Fibroblast of skin of abdomen (primary cell): ENCODE results near the gene RBP5.

Experiments
- DNase-seq: peaks from one replicate; pipeline ENCODE4 v3.0.0-alpha.2; 2013

RBP5 gene

GRCh38 chr12:7101047-7101693, 27.5 kb downstream of the RBP5 start:
- DNase-seq = no peak

DNA sequence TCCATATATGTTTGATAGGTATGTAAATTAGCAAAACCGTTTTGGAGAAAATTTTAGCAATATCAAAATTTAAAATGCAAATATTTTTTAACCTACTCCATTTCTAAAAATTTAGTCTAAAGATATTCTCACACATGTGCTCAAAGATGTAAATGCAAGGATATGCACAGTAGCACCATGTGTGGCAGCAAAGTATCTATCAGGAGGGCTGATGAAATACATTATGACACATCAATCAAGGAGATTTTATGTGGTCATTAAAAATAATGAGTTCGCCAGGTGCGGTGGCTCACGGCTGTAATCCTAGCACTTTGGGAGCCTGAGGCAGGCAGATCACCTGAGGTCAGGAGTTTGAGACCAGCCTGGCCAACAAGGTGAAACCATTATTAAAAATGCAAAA, 28.4 kb downstream of the RBP5 start:
- no peak for DNase-seq

DNA sequence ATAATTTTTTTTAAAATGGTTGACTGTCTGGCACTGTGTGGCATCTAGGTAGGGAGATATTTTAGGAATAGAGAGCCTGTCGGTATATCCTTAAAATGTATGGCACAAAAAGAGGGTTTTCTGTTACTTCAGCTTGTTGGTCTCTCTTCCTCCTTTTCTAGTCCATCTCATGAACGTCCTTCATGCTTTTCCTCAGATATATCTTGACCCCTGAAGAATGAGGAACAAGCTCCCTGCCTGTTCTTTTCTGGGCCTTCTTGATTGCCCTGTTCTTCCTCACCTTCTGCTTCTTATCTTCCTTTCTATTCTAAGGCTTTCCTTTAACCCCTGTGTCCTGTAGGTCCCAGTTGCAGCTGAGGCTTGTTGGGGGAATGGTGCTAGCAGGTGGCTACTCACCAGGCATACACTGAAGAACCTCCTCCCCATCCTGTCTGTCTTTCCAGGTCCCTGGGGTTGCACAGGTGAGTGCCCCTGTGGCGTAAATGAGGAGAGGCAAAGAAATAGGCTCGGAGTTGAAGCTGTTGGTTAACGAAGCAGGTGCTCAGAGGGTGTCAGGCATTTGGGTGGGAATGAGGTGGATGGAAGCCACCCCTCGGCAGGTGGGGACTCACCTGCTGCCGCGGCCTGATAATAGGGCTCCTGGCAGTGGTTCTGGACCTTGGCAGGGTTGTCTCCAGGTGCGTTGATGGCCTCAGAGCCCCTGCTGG, 29.2 kb downstream of the RBP5 start:
- DNase-seq = no peak

GRCh38 chr12:7096979-7097378, 31.7 kb downstream of the RBP5 start:
- no peak for DNase-seq

DNA sequence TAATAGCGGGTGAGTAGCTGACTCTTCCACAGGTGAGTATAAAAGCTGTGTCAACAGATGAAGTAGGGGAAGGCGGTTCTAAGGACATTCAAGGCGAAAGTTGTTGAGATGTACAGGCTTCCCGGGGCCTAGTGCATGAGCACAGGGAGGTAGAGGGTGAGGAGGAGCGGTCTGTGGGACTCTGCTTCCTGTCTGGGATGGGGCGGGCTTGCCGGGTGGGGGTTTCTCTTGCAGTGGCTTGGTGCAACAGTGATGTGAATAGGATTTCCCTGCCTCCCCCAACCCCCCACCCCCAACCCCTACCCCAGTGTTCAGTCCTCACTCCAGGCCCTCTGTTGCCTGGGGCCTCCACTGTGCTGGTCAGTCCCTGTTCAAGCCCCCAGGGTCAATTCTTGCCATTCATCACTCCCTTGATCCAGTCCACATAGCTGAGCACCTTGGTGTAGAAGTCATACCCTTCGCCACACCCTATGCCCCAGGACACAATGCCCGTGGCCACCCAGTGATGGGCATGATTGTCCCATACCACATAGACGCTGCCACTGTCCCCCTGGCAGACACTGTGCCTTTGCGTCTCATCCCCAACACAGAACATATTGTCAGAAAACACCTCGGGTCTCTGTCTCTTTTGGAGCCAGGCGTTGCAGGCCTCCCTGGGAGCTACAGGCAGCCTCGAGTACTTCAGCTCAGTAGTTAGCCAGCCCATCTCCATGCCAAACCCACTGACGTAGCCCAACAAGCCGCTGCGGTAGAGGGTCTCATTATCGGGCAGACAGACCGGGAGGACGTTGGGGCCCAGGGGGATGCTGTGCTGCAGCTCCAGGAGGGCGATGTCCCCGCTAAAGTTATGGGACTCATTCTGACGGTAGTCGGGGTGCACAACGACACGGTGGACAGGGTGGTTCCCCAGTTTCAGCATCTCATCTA, 32.4 kb downstream of the RBP5 start:
- DNase-seq = no peak

DNA sequence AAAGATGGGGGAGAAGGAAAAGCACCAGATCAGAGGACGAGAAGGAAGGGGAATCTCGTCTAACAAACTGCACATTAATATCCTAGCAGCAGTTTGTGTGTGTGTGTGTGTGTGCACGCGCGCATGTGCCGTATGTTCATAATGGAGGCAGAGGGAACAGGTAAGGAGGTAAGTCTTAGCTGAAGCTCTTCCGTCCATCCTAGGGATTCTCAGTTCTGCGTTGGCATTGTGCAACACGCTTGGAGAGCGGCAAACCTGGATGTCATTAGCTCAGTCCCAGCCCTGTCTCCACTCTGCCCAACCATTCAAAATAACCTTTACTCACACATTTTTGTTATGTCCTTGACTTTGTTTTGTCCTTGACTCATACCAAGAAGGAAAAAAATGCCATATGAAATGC, 34.8 kb downstream of the RBP5 start:
- DNase-seq = peak; percentile 38

GRCh38 chr12:7093486-7093885, 35.2 kb downstream of the RBP5 start:
- no peak for DNase-seq

DNA sequence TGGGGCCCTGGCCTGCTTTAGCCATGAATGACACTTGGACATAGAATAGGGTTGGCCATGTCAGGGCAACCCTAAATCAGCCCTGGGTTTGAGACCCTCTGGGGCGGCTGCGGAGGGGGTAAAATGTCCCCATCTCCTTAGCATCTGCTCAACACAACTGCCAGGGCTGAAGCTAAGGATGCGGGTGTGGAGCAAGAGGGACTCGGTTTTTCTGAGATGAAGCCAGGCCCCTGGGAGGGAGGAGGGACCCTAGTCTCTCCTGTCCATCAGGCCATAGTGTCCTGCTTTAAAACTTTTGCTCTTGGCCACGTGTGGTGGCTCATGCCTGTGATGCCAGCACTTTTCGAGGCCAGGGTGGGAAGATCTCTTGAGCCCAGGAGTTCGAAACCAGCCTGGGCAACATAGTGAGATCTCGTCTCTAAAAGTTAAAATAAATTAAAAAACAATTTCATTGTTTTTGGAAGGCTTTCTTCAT, 35.7 kb downstream of the RBP5 start:
- no peak for DNase-seq

DNA sequence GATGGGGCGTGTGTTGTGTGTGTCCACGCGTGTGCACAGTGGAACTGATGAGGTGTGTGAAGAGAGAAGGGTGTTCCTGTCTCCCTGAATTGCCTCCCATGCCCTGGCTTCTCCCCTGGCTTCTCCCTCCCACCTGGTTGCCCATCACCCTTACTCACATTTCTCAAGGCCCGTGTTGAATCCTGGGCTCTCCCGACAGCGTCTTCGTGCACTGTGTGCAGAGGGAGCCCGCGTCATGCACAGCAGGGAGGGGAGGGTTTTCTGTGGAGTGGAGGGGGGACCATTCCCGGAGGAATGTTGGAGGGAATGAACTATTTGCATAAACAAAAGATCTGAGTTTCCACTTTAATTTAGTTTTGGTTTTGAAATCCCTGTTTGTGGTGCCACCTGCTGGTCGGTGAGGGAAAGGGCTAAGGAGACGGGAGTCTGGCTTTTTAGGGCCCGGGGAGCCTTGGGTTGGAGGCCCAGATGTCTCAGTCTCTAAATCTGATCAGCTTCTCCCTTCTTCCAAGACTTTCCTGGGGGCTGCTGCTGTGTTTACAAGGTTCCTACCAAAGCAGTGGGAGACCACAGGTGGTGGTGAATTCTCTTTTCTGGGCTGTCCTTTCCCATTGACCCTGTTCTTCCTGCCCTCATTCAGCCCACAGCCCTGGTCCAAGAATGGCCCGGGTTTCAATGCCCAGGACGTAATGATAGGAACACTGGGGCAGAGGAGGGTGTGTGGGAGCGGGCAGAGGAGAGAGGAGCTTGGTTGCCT, 36.3 kb downstream of the RBP5 start, which contains the start of gene C1R:
Gene C1R, minus strand, starts transcription at position 217 of the 757 bp plus-strand sequence. Its CDS starts 57 bp downstream, at position 160.
- peak; percentile 92 for DNase-seq

- DNase-seq = no peak
Observed at GRCh38 chr12:7091660-7092228, 36.9 kb downstream of the RBP5 start.

- no peak for DNase-seq
Observed at GRCh38 chr12:7091171-7091570, 37.5 kb downstream of the RBP5 start.

DNA sequence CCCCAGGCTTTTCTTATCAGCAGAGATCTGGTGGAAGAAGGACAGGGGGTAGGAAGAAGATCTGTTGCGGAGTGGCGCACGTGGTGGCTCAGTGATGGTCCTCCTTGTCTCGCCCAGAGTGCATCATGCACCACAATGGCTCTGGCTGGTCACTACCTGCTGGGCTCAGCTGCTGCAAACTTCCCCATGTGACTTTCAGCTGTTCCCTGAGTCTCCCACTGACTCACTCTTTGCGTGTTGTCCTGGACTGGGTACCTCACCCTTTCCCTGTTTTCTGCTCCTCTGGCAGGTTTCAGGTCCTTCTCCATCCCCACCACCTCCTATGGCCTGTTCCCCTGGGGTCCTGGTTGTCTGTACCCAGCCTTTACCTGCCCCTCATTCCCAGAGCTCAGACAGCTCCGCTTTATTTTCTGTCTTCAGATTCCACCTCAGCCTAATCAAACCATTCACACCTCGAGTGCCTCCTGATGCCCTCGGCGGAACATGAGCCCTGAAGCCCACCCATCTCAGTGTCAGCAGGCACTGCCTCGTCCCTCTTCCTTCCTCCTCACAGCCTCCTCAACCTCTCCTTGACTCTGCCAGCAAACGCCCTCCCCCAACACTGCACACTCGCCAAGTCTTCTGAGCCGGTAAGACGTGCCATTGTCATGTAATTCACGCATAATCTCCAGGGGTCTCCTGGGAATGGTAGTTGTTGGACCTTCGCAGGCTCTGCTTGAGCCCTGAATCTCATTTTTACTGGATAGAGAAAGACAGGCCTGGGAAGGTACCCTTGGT, 38.3 kb downstream of the RBP5 start:
- DNase-seq = no peak

GRCh38 chr12:7089196-7089871, 39.4 kb downstream of the RBP5 start:
- no peak for DNase-seq

GRCh38 chr12:7083125-7083524, 45.6 kb downstream of the RBP5 start:
- DNase-seq = no peak

- DNase-seq = no peak
Observed at GRCh38 chr12:7081037-7081436, 47.7 kb downstream of the RBP5 start.

DNA sequence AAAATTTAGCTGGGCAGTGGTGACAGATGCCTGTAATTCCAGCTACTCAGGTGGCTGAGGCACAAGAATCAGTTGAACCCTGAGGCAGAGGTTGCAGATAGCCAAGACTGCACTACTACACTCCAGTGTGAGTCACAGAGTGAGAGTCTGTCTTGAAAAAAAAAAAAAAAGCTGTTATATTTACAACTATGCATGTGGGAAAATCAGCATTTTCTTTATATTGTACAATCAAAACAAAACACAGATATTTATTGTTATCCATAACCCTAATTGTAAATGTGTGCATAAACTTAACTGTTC, 48.9 kb downstream of the RBP5 start:
- DNase-seq = peak; percentile 54

GRCh38 chr12:7078163-7078562, 50.5 kb downstream of the RBP5 start:
- DNase-seq = no peak

DNA sequence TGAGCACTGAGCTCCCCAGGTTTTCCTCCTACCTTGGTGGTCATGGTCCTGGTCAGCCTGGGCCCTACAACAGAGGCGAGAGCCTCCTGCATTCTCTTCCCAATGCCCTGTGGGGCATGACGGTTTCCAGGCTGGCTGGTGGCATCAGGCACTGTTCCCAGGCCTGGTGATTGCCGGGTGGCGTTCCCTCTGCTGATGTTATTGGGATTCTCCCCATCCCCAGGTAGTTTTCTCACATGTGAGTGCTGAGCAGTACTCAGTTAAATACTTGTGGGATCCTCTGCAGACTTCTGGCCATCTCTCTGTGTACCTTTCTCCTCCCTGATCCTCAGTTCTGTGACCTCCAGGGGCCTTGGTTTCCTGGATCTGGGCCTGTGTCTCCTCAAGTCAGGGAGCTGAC, 52.2 kb downstream of the RBP5 start:
- no peak for DNase-seq

DNA sequence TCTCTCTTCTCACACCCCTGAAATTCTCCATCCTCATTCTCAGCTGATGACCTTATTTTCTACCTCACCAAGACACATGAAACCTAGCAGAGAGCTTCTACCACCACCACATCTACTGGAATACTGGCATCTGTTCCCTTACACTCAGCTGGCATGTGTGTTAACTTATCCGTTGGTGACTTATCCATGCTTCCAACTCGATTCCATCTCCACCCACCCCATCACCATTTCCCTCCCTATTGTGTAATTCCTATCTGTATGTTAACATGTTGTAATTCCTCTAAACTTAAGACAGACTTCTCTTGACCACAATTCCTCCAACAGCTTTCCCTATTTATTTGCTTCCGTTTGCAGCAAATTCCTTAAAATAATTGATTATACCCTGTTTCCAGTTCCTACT, 52.8 kb downstream of the RBP5 start:
- DNase-seq = peak; percentile 70

- DNase-seq = peak; percentile 36
Observed at GRCh38 chr12:7075518-7075917, 53.2 kb downstream of the RBP5 start.

DNA sequence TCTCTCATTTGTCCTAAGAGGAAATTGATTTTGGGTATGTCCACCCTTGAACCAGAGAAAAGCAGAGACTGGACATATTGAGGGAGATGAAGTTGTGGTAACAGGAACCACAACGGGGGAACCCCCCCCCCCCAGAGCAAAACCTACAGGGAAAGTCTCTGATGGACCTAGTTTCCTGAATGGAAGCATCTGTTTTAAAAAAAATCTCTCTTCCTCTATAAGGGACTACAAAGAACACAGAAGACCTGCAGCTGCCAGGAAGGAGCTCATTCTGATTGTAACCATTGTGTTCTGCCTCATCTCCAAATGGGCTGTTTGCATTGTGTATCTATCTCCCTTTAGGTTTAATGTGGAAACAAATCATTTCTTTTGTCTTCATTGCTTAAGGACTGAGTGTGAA, 54.7 kb downstream of the RBP5 start:
- no peak for DNase-seq
